Hindlimb muscle (tissue), 1 donor: ENCODE data around the gene COMMD2. TPM values are rescaled to one million over a fixed set of nuclear protein-coding genes. Genes with fewer than 3 reads are reported as not detected.

Source experiments
- DNase-seq: peaks from one replicate; pipeline ENCODE4 v3.0.0-alpha.2; 2013
- polyA plus RNA-seq: library from polyadenylated mRNA; unstranded; fragments of 120-200 nt; gene quantifications from one replicate; pipeline ENCODE4 v1.2.1, GENCODE V29; 2013; ENCODE audit not compliant: insufficient read length

COMMD2 gene
- polyA plus RNA-seq, 1 donor: 28.3 TPM

DNA sequence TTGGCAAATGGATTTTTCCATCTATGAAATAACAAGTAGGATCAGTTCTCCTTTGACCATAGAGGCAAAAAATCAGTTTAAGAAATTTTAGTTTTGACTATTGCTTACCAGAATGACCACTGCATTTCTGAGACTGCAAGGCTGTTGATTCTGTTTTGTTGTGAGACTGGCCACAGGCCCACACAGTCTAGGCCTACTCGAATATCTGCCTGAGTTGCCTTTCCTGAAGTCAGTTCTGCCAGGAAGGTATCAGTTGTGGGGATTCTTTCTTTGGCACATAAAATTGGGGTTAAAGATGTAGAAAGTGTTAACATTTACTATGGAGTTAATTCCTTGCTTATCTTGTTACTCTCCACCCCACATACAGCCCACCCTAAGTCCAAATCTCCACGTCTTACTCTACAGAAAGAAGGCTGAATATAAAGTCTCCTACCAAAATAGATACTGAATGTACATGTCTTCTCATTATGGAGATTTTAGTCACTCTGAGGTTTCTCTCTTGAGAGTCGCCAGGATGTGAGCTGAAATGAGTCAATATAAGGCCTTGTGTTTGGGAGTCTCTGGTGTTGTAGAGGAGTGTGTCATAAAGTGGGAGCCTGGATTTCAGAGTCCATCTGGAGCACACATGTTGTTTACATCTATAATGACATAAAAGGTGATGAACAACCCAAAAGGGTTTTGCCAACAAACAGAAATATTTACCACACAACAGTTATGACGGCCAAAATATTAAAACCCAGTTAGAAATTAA, 49.4 kb downstream of the COMMD2 start:
- DNase-seq: no peak

DNA sequence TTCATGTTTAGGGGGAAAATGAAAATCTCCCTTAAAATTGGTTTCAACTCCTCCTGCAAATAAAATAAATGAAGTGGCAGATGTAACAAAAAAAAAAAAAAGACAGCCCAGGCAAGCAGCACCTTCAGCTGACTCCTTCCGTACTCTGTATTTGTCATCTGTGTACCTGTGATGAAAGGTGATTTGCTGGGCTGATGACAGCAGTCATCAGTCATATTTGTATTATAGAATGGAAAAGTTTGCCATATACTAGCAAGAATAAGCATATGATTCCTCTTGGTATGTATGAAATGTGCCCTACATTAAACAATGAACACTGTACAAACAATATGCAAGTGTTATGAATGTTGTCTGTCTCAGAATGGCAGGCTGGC, 50.3 kb downstream of the COMMD2 start:
- DNase-seq: no peak

DNA sequence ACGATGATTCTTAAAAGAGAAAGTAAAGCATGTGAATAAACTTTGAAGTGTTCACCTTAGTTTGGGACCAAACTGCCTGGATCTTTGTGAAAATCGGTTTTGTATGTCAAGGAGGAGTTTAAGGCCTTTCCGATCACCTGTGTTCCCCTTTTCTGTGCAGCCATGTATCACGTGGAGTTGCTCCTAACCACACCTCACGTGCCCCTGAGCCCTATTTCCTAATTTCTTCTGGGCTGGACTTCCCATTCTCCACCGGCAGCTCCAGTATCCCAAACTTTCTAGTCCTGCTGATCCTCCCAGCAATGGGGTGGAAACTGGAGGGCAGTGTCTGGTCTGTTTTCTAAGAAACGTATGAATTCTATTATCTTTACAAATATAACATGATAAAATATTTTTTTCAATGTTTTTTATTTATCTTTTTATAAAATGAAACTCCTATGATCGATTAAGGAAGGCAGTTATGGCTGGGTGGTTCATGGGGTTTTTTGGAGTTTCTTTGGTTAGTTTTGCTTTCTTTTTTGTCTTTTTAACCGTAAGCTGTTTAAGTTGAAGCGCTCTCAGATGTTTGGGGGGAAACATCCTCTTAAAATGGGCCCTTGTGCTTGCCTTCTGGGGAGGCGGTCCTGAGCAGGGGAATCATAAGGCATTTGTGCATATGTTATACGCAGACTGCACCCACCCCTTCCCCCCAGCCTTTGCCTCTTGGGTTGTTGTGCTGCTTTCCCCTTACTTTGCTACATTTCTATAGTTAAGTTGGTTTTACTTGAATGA, 50.9 kb downstream of the COMMD2 start:
- DNase-seq: no peak

Other genes starting within 250 kb of the COMMD2 start
- gene WWTR1, start 94.5 kb downstream of the COMMD2 start, polyA plus RNA-seq: 85.2 TPM
- not detected for gene ANKUB1, start 40.1 kb upstream of the COMMD2 start, polyA plus RNA-seq
- gene RNF13, start 60.7 kb upstream of the COMMD2 start, polyA plus RNA-seq: 34.9 TPM
- gene PFN2, start 218.4 kb upstream of the COMMD2 start, polyA plus RNA-seq: 211 TPM